HG03354 (cell line): ENCODE data around the gene CD209.
"Not testable (repeated sequence)": the region's sequence is repeated elsewhere in the genome, so short reads cannot be mapped to it uniquely, and the experiment has no call there.

ENCODE experiments used
- ATAC-seq: cut with Tn5 transposase; IDR thresholded peaks from one replicate; pipeline ENCODE4 v1.9.1; 2021; ENCODE audit warnings: mild to moderate bottlenecking; ENCODE audit not compliant: unreplicated experiment, poor library complexity, severe bottlenecking

Gene CD209

GRCh38 chr19:7746903-7747884 is at the start of gene CD209:
TSS of gene CD209 (minus strand) at chr19:7747534. CDS start at chr19:7747511, 23 bp downstream.
- ATAC-seq = no peak

GRCh38 chr19:7795555-7796161 is 48.3 kb upstream of the CD209 start:
- no peak for ATAC-seq

GRCh38 chr19:7793493-7793892 is 46.2 kb upstream of the CD209 start:
- ATAC-seq = no peak

- not testable (repeated sequence) for ATAC-seq
Observed at GRCh38 chr19:7792701-7793100, 45.4 kb upstream of the CD209 start.

- no peak for ATAC-seq
Observed at GRCh38 chr19:7792281-7792680, 44.9 kb upstream of the CD209 start.

GRCh38 chr19:7790416-7790815 is 43.1 kb upstream of the CD209 start:
- no peak for ATAC-seq

- no peak for ATAC-seq
Observed at GRCh38 chr19:7789447-7789846, 42.1 kb upstream of the CD209 start.

- ATAC-seq = no peak
Observed at GRCh38 chr19:7788933-7789323, 41.6 kb upstream of the CD209 start.

- no peak for ATAC-seq
Observed at GRCh38 chr19:7788178-7788932, 41.0 kb upstream of the CD209 start.

- no peak for ATAC-seq
Observed at GRCh38 chr19:7787602-7788177, 40.4 kb upstream of the CD209 start.

GRCh38 chr19:7787141-7787540 is 39.8 kb upstream of the CD209 start:
- ATAC-seq = no peak

GRCh38 chr19:7784856-7785255 is 37.5 kb upstream of the CD209 start:
- no peak for ATAC-seq

- ATAC-seq = no peak
Observed at GRCh38 chr19:7783991-7784423, 36.7 kb upstream of the CD209 start.

- no peak for ATAC-seq
Observed at GRCh38 chr19:7781157-7781556, 33.8 kb upstream of the CD209 start.

GRCh38 chr19:7779631-7780486 is 32.5 kb upstream of the CD209 start:
- ATAC-seq = no peak

- no peak for ATAC-seq
Observed at GRCh38 chr19:7778081-7778480, 30.7 kb upstream of the CD209 start.

GRCh38 chr19:7775761-7776160 is 28.4 kb upstream of the CD209 start:
- no peak for ATAC-seq

- ATAC-seq = no peak
Observed at GRCh38 chr19:7773841-7774240, 26.5 kb upstream of the CD209 start.

- ATAC-seq = no peak
Observed at GRCh38 chr19:7772752-7773291, 25.5 kb upstream of the CD209 start.
